H1 (cell line): ENCODE data around the gene ACTR2. TPM values are rescaled to one million over a fixed set of nuclear protein-coding genes. Genes with fewer than 3 reads are reported as not detected.

Source experiments
- BCL11A ChIP-seq, 2 experiments: IDR thresholded peaks; one replicate each; pipeline ENCODE4 v1.6.1; 2011; ENCODE audit warnings: low read depth in 2 of 2, low read length in 2 of 2, mild to moderate bottlenecking in 2 of 2
- CBX8 ChIP-seq: fragments of 300-800, 300-1000 bp; sonication (generic); IDR thresholded peaks from 2 replicates; pipeline ENCODE4 v1.7.1; 2016; ENCODE audit warnings: low read depth, low read length, borderline replicate concordance
- CEBPB ChIP-seq: IDR thresholded peaks from 2 replicates; pipeline ENCODE4 v1.6.1; 2012; ENCODE audit warnings: low read depth, low read length
- CTBP2 ChIP-seq: IDR thresholded peaks from 2 replicates; pipeline ENCODE4 v1.7.0; 2011; ENCODE audit warnings: borderline replicate concordance, mild to moderate bottlenecking, moderate library complexity, mixed read lengths, low read length; ENCODE audit not compliant: insufficient read depth, insufficient read length
- EGR1 ChIP-seq: IDR thresholded peaks from 2 replicates; pipeline ENCODE4 v1.6.1; 2011; ENCODE audit warnings: low read depth, low read length, borderline replicate concordance
- EZH2 ChIP-seq: fragments of 200-600 bp; sonication (generic); IDR thresholded peaks from 2 replicates; pipeline ENCODE4 v1.7.1; 2012; ENCODE audit warnings: low read depth, mild to moderate bottlenecking, moderate library complexity, low read length, inconsistent platforms; ENCODE audit not compliant: severe bottlenecking
- GABPA ChIP-seq: IDR thresholded peaks from 2 replicates; pipeline ENCODE4 v1.6.1; 2011; ENCODE audit warnings: mild to moderate bottlenecking, low read length, moderate library complexity, borderline replicate concordance; ENCODE audit not compliant: insufficient read depth
- HDAC2 ChIP-seq, 2 experiments: fragments of 300-600 bp in 1 of 2; sonication (generic) in 1 of 2; IDR thresholded peaks; 2 replicates each; pipeline ENCODE4 v1.6.1; 2011 to 2012; ENCODE audit warnings: low read depth in 2 of 2, low read length in 2 of 2, mild to moderate bottlenecking in 2 of 2, moderate library complexity in 2 of 2, borderline replicate concordance in 1 of 2, inconsistent platforms in 1 of 2
- NRF1 ChIP-seq: IDR thresholded peaks from 2 replicates; pipeline ENCODE4 v1.6.1; 2011; ENCODE audit warnings: mild to moderate bottlenecking, low read depth, low read length, improper control_type of control experiment
- PHF8 ChIP-seq: fragments of 200-600 bp; sonication (generic); conservative IDR thresholded peaks from 2 replicates; pipeline ENCODE4 v1.7.1; 2012; ENCODE audit warnings: low read depth, mild to moderate bottlenecking, inconsistent platforms, low read length, moderate library complexity
- POLR2AphosphoS5 ChIP-seq: IDR thresholded peaks from 2 replicates; pipeline ENCODE4 v1.6.1; 2011; ENCODE audit warnings: low read depth, low read length
- POU5F1 ChIP-seq: IDR thresholded peaks from 2 replicates; pipeline ENCODE4 v1.6.1; 2011; ENCODE audit warnings: low read depth, mild to moderate bottlenecking, low read length, moderate library complexity
- RAD21 ChIP-seq, 2 experiments: IDR thresholded peaks in 1 of 2; conservative IDR thresholded peaks in 1 of 2; 2 replicates each; pipeline ENCODE4 v1.6.1; 2011; ENCODE audit warnings: low read depth in 2 of 2, low read length in 2 of 2, improper control_type of control experiment in 1 of 2, inconsistent platforms in 1 of 2, mild to moderate bottlenecking in 1 of 2, moderate library complexity in 1 of 2
- RBBP5 ChIP-seq: IDR thresholded peaks from 2 replicates; pipeline ENCODE4 v1.7.1; 2012; ENCODE audit warnings: low read depth, mild to moderate bottlenecking, inconsistent platforms, low read length, moderate library complexity, borderline replicate concordance
- SAP30 ChIP-seq: fragments of 300-600 bp; sonication (generic); IDR thresholded peaks from 2 replicates; pipeline ENCODE4 v1.7.1; 2012; ENCODE audit warnings: low read length, moderate library complexity, mild to moderate bottlenecking, inconsistent platforms; ENCODE audit not compliant: insufficient read depth, insufficient replicate concordance
- SP4 ChIP-seq: IDR thresholded peaks from 2 replicates; pipeline ENCODE4 v1.6.1; 2012; ENCODE audit warnings: low read length, inconsistent platforms
- TAF7 ChIP-seq: optimal IDR thresholded peaks from 2 replicates; pipeline ENCODE3; 2011; ENCODE audit warnings: low read depth, mild to moderate bottlenecking, inconsistent platforms, low read length, moderate library complexity, borderline replicate concordance
- TBP ChIP-seq: IDR thresholded peaks from 2 replicates; pipeline ENCODE4 v1.6.1; 2011; ENCODE audit warnings: low read depth, low read length, improper control_type of control experiment
- polyA plus RNA-seq, 7 experiments: library from polyadenylated mRNA; depleted of rRNA in 3 of 7; stranded (reverse) in 5 of 7; unstranded in 2 of 7; fragments of >200 nt in 5 of 7; fragments of 200-250 nt in 2 of 7; gene quantifications; 1 replicate in 5 of 7; 2 replicates in 1 of 7; 4 replicates in 1 of 7; pipeline versions ENCODE4 v1.2.1 to v1.2.3, GENCODE V29; 2011 to 2013; ENCODE audit warnings: missing spikeins in 2 of 7, mixed read lengths in 2 of 7
- total RNA-seq: library from RNA; stranded (reverse); fragmentation: NEBNext Ultra II Directional; extraction: Animal tissue kit (Norgen Biotek cat#: 25700); gene quantifications from 2 replicates; pipeline ENCODE4 v1.2.1, GENCODE V29; 2021
- TF ChIP-seq, protein P1 (sequence below): IDR thresholded peaks from 2 replicates; pipeline ENCODE4 v1.6.1; 2012; ENCODE audit warnings: inconsistent platforms
- TF ChIP-seq, protein P2 (sequence below): IDR thresholded peaks from 2 replicates; pipeline ENCODE4 v1.6.1; 2012; ENCODE audit warnings: low read length, inconsistent platforms

Gene ACTR2
- total and polyA plus RNA-seq, 2 of the 8 experiments (the other 6 are each of a cell fraction or from before 2014, with no cell fraction given): 28.3 to 171 TPM

DNA sequence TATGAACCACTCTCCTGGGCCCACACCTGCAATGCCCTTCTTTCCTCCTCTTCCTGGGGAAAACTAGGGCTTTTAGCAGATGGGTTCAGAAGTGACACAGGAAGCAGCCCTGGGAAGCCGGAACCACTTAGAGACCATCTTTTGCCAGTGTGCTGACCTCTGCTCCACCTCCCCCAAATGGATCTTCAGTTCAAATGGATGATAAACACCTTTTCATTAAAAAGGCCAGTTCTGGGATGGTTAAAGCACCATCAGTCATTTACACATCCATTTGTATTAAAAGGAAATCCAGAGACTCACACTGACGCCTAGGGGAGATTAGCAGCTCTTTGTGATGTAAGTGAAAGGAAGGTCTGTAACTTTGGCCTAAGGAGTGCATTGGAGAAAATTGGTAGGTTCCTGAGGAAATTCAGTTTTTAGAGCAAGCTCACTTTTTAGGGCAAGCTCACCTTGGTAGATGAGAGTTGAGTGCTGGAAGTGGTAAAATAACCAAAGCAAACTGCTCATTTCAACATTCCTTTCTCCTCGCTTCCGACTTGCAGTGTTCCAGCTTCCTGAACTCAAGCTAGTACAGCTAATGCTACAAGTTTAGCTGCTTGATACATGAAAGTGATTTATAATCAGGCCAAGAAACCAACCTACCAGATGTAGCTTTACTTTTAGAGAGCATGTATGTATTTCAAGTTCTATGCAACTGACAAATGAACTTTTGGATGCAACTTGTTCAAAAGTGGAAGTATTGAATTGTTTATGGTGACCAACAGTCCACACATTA is 47.7 kb downstream of the ACTR2 start (continued):
- TF ChIP-seq NRF1 (no peak), RAD21 (IDR thresholded peaks at IDR 0.05 in 1 of 2, conservative IDR thresholded peaks at IDR 0.05 in 1 of 2; ENCODE audit: low read depth in 2 of 2, low read length in 2 of 2) (peak in 1 of 2 experiments; percentile 17; a peak in 1 of 4 replicates), GABPA (no peak), SAP30 (no peak), POU5F1 (peak; percentile 88; the same call in 1 of the 2 replicates), BCL11A (IDR thresholded peaks at IDR 0.05; ENCODE audit: low read depth in 2 of 2, low read length in 2 of 2) (peak in 1 of 2 experiments; percentile 82), TBP (no peak), POLR2AphosphoS5 (peak; percentile 97), CEBPB (no peak), EGR1 (peak; percentile 92), CTBP2 (no peak), HDAC2 (IDR thresholded peaks at IDR 0.05; ENCODE audit: borderline replicate concordance in 1 of 2, low read depth in 2 of 2, low read length in 2 of 2) (peak; percentile 79 to 80; a peak in 2 of 4 replicates), TAF7 (no peak), PHF8 (no peak), RBBP5 (no peak), EZH2 (no peak), CBX8 (no peak), SP4 (no peak)
- TF ChIP-seq, protein P1, sequence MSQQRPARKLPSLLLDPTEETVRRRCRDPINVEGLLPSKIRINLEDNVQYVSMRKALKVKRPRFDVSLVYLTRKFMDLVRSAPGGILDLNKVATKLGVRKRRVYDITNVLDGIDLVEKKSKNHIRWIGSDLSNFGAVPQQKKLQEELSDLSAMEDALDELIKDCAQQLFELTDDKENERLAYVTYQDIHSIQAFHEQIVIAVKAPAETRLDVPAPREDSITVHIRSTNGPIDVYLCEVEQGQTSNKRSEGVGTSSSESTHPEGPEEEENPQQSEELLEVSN: no peak
- TF ChIP-seq, protein P2, sequence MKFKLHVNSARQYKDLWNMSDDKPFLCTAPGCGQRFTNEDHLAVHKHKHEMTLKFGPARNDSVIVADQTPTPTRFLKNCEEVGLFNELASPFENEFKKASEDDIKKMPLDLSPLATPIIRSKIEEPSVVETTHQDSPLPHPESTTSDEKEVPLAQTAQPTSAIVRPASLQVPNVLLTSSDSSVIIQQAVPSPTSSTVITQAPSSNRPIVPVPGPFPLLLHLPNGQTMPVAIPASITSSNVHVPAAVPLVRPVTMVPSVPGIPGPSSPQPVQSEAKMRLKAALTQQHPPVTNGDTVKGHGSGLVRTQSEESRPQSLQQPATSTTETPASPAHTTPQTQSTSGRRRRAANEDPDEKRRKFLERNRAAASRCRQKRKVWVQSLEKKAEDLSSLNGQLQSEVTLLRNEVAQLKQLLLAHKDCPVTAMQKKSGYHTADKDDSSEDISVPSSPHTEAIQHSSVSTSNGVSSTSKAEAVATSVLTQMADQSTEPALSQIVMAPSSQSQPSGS: peak; percentile 79; the same call in 1 of the 2 replicates
